Measurements from ENCODE around the gene C1QTNF5.

The C1QTNF5 gene

DNA sequence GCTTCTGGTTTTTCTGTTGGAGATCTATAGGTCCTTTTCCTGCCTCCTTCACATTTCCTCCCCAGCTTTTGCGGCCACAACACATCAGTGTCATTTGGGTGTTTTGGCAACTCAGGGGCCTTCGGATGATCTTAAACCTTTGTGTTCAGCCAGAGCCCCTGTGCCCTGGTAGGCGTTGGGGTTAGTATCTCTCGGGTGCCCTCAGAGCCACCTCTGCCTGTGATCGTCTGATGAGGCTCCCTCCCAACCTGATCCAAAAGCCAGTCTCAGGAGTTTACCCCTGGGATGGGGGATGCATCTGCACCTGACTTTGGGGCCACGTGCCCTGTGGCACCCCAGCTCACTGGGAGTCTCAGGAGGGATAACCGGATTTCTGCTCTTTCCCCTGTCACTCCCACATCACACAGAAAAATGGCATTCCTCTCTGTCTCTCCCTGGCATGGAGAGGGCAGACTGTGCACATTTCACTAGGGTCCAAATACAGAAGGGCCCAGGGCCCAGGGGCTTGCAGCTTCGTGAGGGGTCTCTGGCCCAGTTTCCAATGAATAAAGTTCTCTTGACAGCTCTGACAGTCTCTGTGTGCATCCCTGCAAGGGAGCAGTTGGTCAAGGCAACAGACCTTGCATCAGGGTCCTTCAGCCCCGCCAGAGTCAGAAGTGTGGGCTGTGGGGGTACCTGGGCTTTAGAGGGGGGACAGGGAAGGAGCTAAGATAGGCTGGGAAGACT lies 3.8 kb downstream of the C1QTNF5 start:
- DNase-seq: no peak

DNA sequence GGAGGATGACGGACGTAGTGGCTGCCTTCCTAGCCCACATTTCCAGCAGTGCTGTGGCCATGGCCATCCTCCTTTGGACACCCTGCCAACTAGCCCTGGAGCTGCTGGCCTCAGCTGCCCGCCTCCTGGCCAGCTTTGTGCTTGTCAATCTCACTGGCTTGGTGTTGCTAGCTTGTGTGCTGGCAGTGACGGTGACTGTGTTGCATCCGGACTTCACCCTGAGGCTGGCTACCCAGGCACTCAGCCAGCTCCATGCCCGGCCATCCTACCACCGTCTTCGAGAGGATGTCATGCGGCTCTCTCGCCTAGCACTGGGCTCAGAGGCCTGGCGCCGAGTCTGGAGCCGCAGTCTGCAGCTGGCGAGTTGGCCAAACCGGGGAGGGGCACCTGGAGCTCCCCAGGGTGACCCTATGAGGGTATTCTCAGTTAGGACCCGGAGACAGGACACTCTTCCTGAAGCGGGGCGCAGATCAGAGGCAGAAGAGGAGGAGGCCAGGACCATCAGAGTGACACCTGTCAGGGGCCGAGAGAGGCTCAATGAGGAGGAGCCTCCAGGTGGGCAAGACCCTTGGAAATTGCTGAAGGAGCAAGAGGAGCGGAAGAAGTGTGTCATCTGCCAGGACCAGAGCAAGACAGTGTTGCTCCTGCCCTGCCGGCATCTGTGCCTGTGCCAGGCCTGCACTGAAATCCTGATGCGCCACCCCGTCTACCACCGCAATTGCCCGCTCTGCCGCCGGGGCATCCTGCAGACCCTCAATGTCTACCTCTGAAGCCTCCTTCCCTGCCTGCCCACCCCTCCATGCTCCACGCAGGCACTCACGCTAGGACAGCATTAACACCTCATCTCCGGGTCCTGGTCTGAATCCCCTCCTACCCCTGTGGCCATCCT lies 4.8 kb downstream of the C1QTNF5 start:
- no peak for DNase-seq

DNA sequence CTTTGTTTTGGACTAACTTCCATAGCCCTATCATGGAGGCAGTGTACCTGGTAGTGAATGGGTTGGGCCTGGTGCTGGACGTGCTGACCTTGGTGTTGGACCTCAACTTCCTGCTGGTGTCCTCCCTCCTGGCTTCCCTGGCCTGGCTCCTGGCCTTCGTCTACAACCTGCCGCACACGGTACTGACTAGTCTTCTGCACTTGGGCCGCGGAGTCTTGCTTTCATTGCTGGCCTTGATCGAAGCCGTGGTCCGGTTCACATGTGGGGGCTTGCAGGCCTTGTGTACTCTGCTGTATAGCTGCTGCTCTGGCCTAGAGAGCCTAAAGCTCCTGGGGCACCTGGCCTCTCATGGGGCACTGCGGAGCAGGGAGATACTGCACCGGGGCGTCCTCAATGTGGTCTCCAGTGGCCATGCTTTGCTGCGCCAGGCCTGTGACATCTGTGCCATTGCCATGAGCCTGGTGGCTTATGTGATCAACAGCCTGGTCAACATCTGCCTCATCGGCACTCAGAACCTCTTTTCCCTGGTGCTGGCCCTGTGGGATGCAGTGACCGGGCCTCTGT lies 5.5 kb downstream of the C1QTNF5 start:
- DNase-seq: no peak

DNA sequence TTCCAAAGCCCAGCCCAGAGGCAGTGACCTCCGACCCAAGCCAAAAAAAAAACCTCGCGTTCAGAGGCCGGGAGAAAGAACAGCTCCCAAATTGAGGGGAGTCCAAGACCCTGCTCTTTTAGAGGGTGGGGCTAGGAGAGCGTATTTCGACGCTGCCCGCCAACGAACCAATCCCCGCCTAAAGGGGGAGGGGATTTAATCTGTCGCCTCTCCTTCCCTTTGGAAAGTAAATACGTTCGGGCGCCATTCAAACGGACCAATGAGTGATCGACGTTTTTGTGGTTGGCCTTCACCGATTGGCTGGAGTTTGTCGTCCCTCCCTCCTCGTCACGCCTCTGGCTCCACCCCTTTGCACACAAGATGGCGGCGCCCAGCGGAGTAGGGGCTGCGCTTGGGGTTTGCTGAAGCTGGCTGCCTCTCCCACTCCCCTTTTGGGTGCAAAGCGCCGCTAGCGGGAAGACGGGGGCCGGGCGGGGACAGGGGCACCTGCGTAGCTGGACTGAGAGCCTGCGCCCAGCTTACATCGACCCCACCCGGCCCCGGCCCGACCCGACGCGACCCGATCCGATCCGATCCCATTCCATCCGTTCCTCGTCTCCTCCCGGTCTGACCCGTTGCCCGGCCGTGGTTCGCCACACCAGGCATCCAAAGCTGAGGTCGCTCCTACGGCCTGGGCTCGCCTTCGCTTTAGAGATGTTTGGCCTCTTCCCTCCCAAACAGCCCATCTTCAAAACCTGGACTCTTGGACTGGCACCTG lies 6.3 kb downstream of the C1QTNF5 start, which contains the start of gene RNF26:
Gene RNF26, plus strand, starts transcription at position 354 of the 757 bp plus-strand sequence. CDS start 596 bp downstream, outside the sequence.
- peak; percentile 92 for DNase-seq

- no peak for DNase-seq
Measured at GRCh38 chr11:119332111-119332765, 8.4 kb downstream of the C1QTNF5 start.

GRCh38 chr11:119330237-119330636 lies 10.4 kb downstream of the C1QTNF5 start:
- DNase-seq: no peak

- no peak for DNase-seq
Measured at GRCh38 chr11:119329320-119329719, 11.4 kb downstream of the C1QTNF5 start.

DNA sequence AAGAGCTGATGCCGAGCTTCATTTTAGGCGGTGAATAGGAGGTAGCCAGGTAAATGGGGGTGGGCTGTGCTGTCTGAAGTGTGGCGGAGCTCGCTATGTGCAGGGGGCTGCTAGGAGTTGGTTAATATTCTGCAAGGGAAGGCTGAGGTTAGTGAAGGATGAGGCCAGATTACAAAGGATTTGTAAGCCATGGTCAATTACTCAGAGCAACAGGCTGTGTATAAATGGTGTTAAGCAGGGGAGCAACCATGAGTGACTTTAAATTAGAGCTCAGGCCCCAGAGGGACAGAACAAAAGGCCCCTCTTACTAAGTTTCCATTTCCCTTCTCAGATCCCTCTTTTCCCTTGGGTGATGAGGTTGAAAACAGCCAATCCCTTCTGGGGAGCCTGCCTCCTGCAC lies 16.5 kb downstream of the C1QTNF5 start:
- DNase-seq: no peak

- peak; percentile 27 for DNase-seq
Measured at GRCh38 chr11:119323532-119324033, 17.1 kb downstream of the C1QTNF5 start.

DNA sequence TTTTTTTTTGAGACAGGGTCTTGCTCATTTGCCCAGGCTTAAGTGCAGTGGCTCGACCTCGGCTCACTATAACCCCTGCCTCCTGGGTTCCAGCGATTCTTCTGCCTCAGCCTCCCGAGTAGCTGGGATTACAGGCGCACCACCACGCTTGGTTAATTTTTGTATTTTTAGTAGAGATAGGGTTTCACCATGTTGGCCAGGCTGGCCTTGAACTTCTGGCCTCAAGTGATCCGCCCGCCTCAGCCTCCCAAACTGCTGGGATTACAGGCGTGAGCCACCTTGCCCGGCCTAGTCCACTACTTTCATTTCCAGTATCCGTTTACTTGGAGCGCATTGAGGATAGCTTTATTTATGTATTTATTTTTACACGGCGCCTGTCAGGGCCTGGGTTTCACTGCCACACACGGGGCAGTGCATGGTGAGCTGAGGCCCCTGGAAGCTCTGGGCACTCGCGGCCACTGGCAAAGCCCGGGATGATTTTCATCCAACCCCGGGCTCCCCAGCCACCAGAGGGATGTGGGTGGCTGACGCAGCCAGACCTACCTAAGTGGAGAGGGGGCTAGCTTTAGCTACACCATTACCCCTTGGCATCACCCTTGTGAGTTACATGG lies 17.7 kb downstream of the C1QTNF5 start:
- DNase-seq: no peak

DNA sequence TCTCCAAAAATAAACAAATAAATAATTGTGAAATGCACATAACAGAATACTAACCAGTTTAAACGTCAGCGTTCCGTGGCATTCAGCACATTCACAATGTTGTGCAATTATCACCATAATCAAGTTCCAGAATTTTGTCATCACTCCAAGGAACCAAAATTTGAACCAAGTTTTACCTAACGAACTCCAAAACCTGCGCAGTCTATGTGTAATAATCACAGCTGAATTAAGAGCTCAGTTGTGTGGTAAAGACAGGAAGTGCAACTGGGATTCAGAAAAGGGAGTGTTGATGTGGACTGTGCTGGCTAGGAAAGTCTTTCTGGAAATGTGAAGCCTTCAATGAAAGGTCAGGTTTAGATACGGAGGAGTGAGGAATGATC lies 18.3 kb downstream of the C1QTNF5 start:
- DNase-seq: no peak

DNA sequence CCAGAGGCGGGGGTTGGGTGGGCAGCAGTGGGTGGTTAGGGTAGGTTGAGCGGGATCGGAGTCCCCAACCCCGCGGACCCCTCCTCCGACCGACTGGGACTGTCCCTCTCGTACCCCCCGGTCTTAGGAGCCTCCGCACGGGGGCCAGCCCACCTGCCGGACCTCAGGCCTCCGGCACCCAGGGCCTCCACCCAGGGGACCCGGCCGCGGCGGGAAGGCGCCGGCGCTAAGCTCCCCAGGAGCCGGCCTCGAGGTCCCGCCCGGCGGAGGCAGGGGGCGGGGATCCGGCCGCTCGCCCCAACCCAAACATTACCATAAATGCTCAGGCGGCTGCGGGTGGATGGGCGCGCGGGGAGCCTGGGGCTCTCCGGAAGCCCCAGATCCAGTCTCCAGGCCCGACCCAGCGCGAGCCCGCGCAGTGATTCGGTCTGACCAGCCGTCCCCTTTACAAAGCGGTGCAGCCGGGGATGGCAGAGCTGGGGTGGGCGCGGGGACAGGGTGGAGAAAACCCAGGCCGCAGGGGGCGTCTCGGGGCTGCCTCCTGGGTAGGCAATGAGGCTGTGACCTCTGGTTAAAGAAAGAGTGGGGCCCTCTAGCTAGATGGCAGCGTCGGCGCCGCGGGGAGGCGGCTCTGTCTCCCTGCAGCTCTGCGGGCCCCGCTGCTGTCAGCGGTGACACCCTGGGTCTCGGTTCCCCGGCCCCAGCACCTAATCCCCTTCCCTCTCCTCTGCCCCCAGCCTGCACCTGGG lies 19.7 kb downstream of the C1QTNF5 start:
- no peak for DNase-seq

- no peak for DNase-seq
Measured at GRCh38 chr11:119320240-119320775, 20.4 kb downstream of the C1QTNF5 start.

GRCh38 chr11:119319700-119320239 lies 20.9 kb downstream of the C1QTNF5 start:
- no peak for DNase-seq

DNA sequence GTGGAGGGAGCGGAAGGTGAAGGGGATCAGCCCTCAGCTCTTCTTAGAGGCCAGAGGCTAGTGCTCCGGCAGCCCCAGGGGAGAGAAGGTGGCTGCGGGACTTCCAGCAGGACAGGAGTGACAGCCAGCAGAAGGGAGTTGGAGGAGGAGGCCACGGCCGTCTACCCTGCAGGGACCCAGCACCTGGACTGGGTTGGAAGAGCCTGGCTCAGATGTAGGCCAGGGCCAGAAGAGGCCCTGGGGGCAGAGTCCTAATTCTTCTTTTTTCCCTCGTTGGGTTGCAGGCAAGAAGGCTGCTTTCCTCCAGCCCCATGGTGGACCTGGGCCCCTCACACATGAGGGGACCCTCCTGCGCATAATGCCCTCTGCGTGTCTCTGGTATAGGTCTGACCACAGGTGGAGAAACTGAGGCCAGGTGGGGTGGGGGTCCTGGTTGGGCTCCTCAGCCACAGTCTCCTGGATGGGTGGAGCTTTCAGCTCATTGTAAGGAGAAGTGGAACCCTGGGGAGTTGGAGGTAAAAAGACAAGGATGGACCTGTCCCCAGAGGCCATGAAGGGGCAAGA lies 21.5 kb downstream of the C1QTNF5 start:
- DNase-seq: no peak

DNA sequence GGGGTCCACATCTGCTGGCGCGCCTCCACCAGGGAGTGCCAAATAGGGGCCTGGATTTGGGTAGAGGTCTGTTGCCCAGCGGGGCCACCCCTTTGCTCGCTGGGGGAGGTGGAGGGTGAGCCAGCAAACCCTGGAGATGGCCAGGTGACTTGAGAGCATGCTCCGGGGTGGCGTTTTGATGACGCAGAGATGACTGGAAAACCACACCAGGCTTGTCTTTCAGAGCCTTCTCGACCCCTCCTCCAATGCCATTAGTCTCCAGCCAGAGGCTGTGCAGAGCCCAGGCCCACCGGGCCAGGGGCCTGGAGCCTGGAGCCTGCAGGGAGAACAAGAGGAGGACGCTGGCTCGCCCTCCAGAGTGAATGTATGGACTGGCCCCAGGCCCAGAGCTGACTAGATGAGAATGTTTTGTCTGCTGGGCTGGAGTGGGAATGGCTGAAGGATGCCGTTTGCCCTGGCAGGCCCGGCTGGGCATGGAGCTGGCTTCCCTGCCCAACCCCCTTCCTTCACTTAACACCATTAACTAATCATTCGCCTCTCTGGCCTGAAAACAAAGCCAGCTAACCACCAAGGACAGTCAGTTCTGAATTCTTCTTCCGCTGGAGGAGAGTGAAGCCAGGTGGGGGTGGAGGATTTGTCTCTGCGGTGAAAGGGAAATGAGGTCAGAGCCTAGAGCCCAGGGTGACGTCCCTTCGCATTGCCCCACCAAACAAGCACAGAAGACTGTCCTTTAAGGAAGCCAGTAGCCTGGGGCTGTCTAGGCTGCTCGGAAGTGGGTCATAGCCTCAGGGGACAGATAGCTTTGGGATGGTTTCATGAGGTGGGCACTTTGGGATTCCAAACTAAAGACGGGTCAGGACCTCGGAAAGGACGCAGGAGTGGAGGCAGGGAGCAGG lies 22.2 kb downstream of the C1QTNF5 start:
- DNase-seq: peak; percentile 29

DNA sequence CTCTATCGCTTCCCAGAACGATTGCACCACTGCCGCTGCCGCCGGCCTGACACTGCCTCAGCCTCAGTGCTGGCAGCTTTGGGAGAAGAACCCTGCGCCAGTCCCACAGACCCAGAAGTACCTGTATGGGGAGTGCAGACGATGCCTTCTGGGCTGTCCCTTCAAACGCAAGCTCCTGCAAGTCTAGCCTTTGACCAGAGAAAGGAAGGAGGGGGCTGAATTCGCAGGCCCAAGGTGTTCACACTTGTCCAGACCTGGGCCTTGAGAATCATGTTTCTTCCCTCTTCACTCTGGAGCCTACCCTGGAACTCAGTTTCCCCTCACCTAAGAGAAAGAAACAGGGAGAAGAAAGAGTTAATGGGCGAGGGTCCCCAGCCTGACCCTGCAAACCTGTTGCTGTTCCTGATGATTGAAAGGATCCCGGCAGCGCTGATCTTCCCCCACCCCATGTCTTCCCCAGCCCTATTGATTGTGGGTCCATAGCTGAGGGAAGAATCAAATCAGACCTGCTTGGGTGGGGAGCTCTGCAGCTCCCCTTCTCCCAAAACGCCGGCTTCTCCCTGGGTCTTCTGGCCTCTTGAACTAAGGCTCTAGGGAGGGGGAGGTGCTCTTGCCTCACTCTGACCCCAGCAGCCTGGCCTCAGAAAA lies 23.0 kb downstream of the C1QTNF5 start:
- no peak for DNase-seq
